Stimulated activated CD4-positive, alpha-beta T cell treated with anti-CD3 and anti-CD28 coated beads, Interleukin-15, amount 100 ng/mL, for 48 hours (primary cell): ENCODE data around the gene RAD50.
"Not testable (repeated sequence)": the region's sequence is repeated elsewhere in the genome, so short reads cannot be mapped to it uniquely, and the experiment has no call there.

Experiments used
- DNase-seq, 2 donors: peaks; one replicate each; pipeline ENCODE4 v3.0.0-alpha.2; 2020; ENCODE audit warnings: low read depth in 2 of 2

Gene RAD50

DNA sequence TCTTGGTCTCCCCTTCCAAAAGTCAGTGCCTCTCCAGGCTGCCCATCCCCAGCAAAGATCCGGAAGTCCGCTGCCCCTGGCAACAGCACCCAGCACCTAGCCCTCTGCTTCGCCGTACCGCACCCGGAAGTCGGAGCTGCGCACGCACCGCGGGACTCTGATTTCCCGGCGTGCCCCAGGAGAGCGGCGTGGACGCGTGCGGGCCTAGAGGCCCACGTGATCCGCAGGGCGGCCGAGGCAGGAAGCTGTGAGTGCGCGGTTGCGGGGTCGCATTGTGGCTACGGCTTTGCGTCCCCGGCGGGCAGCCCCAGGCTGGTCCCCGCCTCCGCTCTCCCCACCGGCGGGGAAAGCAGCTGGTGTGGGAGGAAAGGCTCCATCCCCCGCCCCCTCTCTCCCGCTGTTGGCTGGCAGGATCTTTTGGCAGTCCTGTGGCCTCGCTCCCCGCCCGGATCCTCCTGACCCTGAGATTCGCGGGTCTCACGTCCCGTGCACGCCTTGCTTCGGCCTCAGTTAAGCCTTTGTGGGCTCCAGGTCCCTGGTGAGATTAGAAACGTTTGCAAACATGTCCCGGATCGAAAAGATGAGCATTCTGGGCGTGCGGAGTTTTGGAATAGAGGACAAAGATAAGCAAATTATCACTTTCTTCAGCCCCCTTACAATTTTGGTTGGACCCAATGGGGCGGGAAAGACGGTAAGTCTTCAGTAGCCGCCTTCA, at the start of gene RAD50:
Gene RAD50, plus strand, starts transcription at position 215 of the 715 bp plus-strand sequence. Its CDS starts 348 bp downstream, at position 563.
- DNase-seq, result peak; percentile 89 to 90

DNA sequence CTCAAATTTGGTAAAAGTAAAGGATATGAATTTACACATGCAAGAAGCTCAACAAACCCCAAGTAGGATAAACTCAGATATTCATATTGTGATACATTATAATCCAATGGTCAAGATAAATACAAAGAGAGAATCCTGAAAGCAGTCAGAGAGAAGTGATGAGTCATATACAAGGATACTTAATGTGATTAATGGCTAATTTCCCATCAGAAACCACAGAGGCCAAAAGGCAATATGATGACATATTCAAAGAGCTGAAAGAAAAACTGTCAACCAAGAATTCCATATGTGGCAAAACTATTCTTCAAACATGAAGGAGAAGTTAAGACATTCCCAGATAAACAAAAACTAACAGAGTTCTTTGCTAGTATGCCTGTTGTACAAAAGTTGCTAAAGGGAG, 46.7 kb upstream of the RAD50 start:
- DNase-seq, result no peak

DNA sequence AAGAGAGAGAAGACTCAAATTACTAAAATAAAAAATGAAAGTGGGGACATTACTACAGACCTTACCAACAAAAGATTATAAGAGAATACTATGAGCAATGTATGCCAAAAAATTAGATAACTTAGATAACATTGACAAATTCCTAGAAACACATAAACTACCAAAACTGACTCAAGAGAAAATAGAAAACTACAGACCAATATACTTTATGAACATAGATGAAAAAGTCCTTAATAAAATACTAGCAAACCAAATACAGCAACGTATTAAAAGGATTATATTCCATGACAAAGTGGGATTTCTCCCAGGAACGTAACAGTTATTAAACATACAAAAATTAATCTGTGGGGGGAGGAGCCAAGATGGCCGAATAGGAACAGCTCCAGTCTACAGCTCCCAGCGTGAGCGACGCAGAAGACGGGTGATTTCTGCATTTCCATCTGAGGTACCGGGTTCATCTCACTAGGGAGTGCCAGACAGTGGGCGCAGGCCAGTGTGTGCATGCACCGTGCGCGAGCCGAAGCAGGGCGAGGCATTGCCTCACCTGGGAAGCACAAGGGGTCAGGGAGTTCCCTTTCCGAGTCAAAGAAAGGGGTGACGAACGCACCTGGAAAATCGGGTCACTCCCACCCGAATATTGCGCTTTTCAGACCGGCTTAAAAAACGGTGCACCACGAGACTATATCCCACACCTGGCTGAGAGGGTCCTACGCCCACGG, 43.0 kb upstream of the RAD50 start:
- not testable (repeated sequence) for DNase-seq

DNA sequence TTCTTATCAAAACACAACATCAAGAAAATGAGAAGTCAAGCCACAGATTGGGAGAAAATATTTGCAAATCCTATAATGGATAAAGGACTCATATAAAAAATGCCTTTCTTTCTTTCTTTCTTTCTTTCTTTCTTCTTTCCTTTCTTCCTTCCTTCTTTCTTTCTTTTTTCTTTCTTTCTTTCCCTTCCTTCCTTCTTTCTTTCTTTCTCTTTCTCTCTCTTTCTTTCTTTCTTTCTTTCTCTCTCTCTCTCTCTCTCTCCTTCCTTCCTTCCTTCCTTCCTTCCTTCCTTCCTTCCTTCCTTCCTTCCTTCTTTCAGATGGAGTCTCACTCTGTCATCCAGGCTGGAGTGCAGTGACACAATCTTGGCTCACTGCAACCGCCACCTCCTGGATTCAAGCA, 34.7 kb upstream of the RAD50 start:
- DNase-seq, result not testable (repeated sequence)

DNA sequence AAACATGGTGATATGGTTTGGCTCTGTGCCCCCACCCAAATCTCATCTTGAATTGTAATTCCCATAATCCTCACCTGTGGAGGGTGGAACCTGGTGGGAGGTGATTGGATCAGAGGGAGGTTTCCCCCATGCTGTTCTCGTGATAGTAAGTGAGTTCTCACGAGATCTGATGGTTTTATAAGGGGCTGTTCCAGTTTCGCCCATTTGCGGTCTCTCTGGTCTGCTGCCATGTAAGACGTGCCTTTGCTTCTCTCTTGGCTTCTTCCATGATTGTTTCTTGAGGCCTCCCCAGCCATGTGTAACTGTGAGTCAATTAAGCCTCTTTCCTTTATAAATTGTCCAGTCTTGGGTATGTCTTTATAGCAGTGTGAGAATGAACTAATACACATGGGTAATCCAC, 31.9 kb upstream of the RAD50 start:
- not testable (repeated sequence) for DNase-seq

DNA sequence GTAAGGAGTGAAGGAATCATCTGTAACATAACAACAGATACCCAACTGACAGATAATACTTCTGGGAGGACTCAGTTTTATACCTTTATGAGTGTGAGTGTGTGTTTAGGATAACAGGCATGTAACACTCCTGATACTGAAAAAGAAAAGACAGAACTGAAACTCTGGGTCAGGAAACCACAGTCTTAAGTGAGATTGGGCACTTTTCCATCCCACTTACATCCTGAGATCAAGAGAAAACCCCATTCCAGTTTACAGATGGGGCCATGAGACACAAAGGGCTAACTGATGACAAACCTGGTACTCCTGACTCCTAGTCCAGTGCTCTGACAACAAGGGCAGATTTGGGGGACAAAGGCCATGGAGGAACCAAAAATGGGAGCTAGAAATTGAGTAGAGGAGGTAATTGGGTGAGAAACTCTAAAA, 31.5 kb upstream of the RAD50 start:
- DNase-seq, result no peak

DNA sequence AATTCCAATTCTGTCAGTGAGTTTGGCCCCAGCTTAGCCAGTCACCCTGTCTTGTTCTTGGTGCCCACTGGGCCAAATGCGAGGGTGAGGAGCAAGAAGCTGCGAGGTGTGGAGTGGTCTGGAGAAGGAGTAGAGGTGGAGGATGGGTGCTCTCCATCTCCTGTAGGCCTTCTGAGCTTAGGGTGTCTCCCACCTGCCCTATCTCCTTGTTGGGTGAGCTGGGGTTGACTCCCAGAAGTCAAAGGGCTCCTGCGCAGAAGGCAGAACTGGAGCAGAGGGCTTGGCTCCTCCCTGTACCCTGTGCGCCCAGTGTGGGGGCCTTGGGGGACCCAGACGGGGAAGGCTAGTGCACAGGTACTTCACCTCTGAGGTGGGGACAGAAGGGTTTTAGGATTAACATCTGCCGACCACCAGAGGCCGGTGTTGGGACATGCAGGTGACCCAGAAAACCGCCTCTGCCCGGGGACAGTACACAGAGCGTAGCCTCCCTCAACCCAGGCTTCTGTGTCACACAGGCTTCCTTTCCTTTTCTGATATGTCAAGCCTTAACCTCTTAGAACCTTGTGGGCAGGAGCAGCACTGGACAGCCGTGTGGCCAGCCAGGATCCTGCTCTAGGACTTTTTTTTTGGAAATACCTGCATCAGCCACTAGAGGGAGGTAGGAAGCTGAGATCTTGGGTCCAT, 30.3 kb upstream of the RAD50 start:
- peak in 1 of 2 donors; percentile 17 for DNase-seq

DNA sequence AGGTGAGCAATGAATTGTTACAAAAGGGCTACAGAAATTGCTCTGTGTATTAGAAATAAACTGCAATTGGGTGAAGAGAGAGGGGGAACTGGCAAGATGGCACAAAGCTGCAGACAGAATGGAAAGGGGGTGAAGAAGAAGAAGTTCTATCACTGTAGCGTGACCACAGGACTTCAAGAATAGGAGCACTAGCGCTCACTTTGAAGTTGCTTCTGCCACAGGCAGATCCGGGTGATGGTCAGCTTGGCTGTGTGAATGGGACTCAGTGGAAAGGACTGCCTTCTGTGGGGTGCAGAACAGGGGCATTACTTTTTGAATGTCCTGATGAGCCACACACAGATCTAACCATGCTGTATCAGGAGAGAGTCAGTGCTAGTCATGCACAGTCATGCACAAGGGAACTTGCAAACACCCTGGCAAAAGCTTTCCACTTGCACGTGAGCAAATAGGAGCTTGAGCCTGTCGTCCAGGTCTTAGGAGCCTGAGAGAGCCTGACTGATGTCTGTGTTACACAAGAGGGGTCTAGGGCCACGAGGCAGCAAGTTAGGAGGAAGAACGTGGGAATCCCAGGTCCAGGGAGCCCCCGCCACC, 29.7 kb upstream of the RAD50 start:
- no peak for DNase-seq

DNA sequence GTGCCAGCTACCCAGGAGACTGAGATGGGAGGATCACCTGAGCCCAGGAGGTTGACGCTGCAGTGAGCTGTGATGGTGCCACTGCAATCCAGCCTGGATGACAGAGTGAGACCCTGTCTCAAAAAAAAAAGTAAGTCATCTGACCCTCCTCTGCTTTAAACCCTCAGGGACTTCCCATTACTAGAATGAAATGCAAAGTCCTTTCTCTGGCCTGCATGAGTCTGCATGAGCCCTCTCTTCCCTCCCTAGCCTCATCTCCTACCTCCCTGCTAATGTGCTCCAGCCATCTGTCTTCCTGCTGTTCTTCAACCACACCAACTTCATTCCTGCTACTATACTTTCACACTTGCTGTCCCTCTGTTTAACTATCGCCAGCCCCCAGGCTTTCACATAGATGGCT, 28.8 kb upstream of the RAD50 start:
- no peak for DNase-seq

DNA sequence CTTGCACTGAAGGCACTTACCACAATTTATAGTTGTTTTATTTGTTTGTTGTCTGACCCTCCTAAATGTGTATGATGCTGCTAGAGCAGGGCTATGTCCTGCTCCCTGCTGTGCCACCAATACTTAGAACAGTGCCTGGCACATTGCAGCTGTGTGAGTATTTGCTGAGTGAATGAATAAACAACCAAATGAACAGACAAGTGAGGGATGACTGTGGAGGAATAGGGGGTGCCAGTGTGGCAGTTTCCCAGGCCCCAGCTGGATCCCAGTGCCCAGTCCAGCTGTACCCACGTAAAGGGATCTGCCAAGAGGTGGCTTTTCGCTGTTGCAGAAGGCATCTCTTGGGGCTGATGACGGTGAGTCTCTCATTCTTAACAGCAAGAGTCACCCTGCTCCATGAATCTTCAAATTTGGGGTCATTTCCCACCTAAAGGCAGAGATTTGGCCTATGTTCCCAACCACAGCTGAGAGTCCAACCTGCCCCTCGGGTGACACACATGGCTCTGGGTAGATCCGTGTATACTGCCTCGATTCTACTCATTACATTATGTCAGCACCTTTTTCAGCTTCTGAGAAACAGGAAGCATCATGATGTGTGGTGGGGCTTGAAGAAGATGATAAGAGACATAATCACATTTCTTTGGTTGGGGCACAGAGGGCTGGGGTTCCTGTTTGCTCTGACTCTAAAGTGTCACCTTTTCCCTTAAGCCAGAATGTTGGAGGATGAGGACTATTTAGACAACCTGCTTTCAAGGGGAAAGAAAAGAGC, 27.7 kb upstream of the RAD50 start:
- DNase-seq, result no peak

DNA sequence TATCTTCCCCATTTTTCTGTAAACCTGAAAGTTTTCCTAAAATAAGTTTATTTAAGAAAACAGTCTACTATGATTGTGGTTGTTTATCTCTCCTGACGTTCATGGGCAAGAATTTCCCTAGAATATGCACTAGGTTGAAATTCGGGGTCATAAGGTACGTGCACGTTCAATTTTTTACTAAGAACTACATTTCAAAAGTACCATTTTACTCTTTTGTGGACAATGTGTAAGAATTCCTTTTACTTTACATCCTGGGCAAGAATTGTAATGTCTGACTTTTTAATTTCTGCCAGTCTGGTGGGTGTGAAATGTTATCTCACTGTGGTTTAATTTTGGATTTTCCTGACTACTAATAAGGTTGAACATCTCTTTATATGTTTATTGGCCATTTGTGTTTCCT, 25.8 kb upstream of the RAD50 start:
- no peak for DNase-seq

DNA sequence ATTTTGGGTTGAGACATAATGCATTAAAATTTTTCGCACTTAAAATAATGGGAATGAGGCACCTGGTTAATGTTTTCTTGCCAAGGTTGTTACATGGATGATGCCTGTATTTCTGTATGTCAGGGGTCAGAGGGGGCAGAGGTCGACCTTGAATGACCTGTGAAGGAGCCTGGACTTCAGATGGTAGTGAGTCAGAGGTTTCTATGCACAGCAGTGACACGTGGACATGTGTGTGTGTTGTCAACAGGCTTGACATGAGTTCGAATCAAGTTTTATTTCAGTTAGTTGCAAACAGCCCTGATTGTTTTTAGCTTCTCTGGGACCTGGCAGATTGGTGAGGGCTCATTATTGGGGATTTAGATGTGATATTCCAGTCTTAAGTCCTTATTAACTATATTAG, 17.1 kb upstream of the RAD50 start:
- DNase-seq, result no peak

DNA sequence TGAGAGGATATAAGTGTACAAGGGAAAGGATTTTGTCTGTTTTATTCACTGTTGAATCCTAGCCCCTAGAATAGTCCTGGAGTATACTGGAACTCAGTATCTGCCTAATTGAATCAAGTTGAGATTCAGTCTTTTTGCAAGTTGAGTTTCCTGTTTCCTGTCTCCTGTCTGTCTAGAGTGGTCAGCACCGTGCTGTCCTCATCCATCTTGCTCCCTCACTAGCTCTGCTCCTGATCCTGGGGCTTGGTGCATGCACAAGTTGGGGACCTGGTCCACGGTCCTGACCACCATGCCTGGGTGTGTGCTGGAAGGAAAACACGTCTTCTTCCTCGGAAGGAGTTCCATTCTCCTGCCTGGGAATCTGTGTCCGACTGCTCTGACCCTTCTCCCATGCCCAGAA, 16.6 kb upstream of the RAD50 start:
- DNase-seq, result no peak

DNA sequence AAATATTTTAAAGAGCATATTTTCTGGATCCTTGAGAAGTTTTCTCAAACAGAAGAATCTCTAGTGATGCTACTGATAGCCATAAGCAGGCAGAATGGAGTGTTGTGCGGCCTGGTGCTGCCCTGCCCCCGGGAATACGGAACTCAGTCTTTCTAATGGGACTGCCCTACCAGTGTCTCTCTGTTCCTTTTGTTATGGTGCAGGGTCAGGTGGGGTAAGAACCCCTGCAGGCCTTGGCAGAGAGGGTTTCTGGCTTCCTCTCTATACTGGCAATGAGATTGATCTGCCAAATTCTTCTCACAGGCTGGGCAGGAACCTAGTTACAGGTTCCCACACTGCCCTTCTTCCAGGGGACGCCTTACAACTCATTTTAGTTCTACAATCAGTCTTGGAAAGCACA, 16.0 kb upstream of the RAD50 start:
- no peak for DNase-seq

DNA sequence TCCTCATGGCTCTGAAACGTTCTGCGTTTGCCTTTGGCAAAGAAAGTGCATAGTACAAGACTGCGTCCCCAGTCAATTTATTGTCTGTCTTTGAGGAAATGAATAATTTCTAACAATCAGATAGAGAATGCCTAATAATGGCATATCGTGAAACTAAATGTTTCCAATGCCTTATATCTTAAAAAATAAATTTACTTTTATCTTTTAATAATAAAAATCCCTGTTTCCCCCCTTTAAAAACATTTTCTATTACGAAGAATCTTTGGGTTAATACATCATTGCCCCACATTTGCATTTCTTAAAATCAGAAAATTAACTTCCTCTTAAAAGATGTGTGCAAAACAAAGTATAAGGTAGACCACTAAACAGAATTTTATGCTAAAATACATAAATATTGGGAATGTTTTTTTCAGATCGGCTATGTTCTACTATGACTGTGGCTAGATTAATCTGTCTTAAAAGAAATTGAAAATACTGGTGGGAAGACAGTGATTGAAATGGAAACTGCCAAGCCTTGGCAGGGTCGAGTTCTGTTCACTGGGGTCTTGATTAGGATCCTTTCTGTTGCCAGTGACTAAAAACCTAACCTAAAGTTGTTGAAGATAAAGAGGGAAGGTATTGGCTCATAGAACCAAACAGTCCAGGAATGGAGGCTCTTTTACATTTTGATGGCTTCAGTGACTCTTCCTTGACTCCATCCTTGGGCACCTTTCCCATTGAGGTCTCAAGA, 13.1 kb upstream of the RAD50 start, which contains the start of gene IL5:
Gene IL5, minus strand, starts transcription at position 51 of the 730 bp plus-strand sequence. Its CDS starts 44 bp downstream, at position 7.
- no peak for DNase-seq

DNA sequence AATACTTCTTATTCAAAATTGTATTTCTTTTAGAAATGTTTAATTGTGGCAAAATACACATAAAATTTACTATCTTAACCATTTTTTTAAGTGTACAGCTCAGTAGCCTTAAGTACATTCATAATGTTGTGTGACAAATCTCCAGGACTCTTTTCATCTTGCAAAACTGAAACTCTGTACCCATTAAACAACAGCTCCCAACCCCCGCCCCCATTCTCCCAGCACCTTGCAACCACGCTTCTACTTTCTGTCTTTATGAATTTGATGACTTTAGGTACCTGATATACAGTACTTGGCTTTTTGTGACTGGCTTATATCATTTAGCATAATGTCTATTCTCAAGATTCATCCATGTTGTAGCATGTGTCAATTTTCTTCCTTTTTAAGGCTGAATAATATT, 10.7 kb upstream of the RAD50 start:
- peak; percentile 48 to 58 for DNase-seq

DNA sequence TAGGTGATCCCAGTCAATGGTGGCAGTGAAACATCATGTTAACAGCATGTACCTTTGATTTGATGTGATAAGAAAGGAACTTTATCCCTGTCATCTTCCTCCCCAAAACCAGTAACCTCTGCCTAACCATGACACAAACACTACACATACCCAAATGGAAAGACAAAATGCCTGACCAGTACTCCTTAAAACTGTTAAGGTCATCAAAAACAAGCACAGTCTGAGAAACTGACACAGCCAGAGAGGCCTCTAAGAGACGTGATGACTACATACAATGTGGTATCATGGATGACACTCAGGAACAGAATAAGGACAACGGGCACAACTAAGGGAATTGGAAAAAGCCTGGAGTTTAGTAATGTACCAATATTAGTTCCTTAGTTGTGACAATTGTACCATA, 9.5 kb upstream of the RAD50 start:
- DNase-seq, result no peak

DNA sequence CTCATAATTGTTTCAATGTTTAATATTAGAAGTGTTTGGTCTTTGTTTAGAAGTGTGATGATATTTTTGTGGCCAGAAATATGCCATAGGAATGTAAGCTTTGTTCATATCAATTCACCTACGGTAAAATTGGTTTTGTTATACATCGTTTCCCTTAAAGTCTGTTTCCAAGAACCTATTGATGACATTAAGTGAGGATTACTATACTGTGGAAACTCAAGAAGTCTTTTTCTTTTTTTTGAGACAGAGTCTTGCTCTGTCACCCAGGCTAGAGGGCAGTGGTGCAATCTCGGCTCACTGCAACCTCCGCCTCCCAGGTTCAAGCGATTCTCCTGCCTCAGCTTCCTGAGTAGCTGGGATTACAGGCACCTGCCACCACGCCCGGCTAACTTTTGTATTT, 7.9 kb upstream of the RAD50 start:
- not testable (repeated sequence) for DNase-seq

DNA sequence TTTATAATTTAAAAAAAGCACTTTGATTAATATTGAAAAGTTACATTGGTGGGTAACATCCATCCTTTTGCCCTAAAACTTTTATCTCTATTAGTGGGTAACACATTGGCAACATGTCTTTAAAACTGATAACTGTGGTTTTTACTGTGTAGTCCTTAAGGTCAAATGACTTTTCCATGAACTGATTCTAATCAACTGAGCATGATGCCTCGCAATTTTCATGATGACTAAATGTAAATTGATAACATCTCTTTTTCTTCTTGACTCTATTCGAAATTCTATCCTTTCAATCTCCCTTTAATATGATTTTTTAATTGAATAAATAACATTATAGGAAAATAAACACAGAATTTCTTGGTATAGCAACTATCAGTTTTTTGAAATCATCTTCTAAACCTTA, 7.2 kb upstream of the RAD50 start:
- DNase-seq, result no peak

DNA sequence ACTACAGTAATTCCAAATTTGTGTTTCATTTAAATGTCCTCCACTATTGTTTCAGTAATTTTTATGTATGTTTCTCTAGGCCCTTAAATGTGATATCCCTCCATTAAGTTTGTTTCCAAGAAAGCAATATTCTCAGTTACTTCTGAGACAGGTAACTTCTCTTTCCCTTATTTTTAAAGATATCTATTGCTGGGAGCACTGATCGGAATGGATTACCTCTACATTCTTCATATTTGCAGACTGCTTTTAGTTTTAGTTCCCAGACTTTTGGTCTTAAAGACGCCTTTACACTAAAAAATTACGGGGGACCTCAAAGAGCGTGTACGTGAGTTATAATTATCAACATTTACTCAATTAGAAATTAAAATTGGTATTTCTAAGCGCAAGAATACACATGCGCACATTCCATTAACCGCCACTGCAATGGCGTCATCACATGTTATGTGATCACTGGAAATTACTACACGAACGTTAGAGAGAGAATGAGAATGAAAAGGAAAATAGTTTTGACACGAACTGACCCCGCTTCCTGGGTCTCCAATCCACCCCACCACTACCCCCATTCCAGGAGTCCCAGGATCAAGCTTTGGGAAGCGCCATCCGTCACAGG, 519 bp upstream of the RAD50 start:
- no peak for DNase-seq
